H1 (cell line): ENCODE data around the gene SLC38A10. TPM values are rescaled to one million over a fixed set of nuclear protein-coding genes. Genes with fewer than 3 reads are reported as not detected.

Experiments
- CTCF ChIA-PET: fragments of 300-600 bp; sonication (Branson Sonifier 250); formaldehyde crosslinking; loops from one replicate; lab custom pipeline; 2021; ENCODE audit not compliant: partially characterized antibody; lab: Charles Lee
- POLR2A ChIA-PET: fragments of 300-600 bp; sonication (Branson Sonifier 250); formaldehyde crosslinking; loops from one replicate; lab custom pipeline; 2021; ENCODE audit warnings: inconsistent platforms; ENCODE audit not compliant: partially characterized antibody; lab: Charles Lee
- DNase-seq, 2 experiments: peaks; one replicate each; pipeline versions ENCODE4 v3.0.0 to v3.0.0-alpha.2; 2010 to 2022; ENCODE audit warnings: low spot score in 2 of 2, low read depth in 1 of 2, mixed read lengths in 1 of 2
- FAIRE-seq: peaks from 2 replicates; lab custom pipeline; 2011; peaks lifted over from hg19 to GRCh38; lab: Jason Lieb, UNC
- H2AFZ ChIP-seq: 2 replicates; pipeline ENCODE4 v1.8.1; 2012; ENCODE audit warnings: low read length, inconsistent platforms
- H2AK5ac ChIP-seq: 2 replicates; pipeline ENCODE4 v1.6.1; 2013; ENCODE audit warnings: low read depth, low read length
- H2BK120ac ChIP-seq: replicated peaks from 2 replicates; pipeline ENCODE3; 2013; ENCODE audit warnings: low read depth, low read length, inconsistent platforms
- H2BK12ac ChIP-seq: 2 replicates; pipeline ENCODE4 v1.6.1; 2013; ENCODE audit warnings: low read depth, low read length
- H2BK15ac ChIP-seq: 2 replicates; pipeline ENCODE4 v1.6.1; 2013; ENCODE audit warnings: low read length
- H2BK20ac ChIP-seq: 2 replicates; pipeline ENCODE4 v1.6.1; 2013; ENCODE audit warnings: low read length
- H2BK5ac ChIP-seq: 2 replicates; pipeline ENCODE4 v1.6.1; 2013; ENCODE audit warnings: low read depth, low read length
- H3K14ac ChIP-seq: 2 replicates; pipeline ENCODE4 v1.6.1; 2013; ENCODE audit warnings: inconsistent platforms; ENCODE audit not compliant: insufficient read length
- H3K18ac ChIP-seq: 2 replicates; pipeline ENCODE4 v1.6.1; 2013; ENCODE audit warnings: low read length; ENCODE audit errors: extremely low read depth
- H3K23ac ChIP-seq: 2 replicates; pipeline ENCODE4 v1.6.1; 2013; ENCODE audit warnings: inconsistent platforms; ENCODE audit not compliant: insufficient read length
- H3K23me2 ChIP-seq: 2 replicates; pipeline ENCODE4 v1.6.1; 2013; ENCODE audit warnings: low read depth, low read length
- H3K27ac ChIP-seq: 2 replicates; pipeline ENCODE4 v1.6.1; 2011; ENCODE audit warnings: low read depth, low read length, inconsistent platforms
- H3K27me3 ChIP-seq, 4 experiments: replicated peaks in 1 of 4; 1 replicate in 1 of 4; 2 replicates in 3 of 4; pipeline versions ENCODE4 v1.6.1 to v1.8.1; 2011 to 2013; ENCODE audit warnings: low read length in 3 of 4, mild to moderate bottlenecking in 3 of 4, inconsistent platforms in 2 of 4, mixed read lengths in 2 of 4, moderate library complexity in 1 of 4; ENCODE audit not compliant: control insufficient read depth in 3 of 4, insufficient read depth in 3 of 4; ENCODE audit errors: extremely low read depth in 1 of 4
- H3K36me3 ChIP-seq, 4 experiments: 2 replicates each; pipeline versions ENCODE4 v1.6.1 to v1.8.1; 2011 to 2013; ENCODE audit warnings: mild to moderate bottlenecking in 4 of 4, low read length in 3 of 4, moderate library complexity in 2 of 4, control low read depth in 1 of 4, inconsistent platforms in 1 of 4; ENCODE audit not compliant: insufficient read depth in 4 of 4, control insufficient read depth in 2 of 4
- H3K4ac ChIP-seq: replicated peaks from 2 replicates; pipeline ENCODE3; 2013; ENCODE audit warnings: low read length, low read depth, mixed read lengths, inconsistent platforms; ENCODE audit not compliant: insufficient read length
- H3K4me1 ChIP-seq, 4 experiments: replicated peaks in 1 of 4; 1 replicate in 1 of 4; 2 replicates in 3 of 4; pipeline versions ENCODE4 v1.6.1 to v1.8.1; 2011 to 2013; ENCODE audit warnings: low read length in 3 of 4, inconsistent platforms in 2 of 4, mixed read lengths in 1 of 4; ENCODE audit not compliant: insufficient read depth in 4 of 4, control insufficient read depth in 3 of 4
- H3K4me2 ChIP-seq, 2 experiments: 2 replicates each; pipeline versions ENCODE4 v1.6.1 to v1.8.1; 2011 to 2013; ENCODE audit warnings: low read depth in 2 of 2, low read length in 2 of 2, control low read depth in 1 of 2, inconsistent platforms in 1 of 2, mild to moderate bottlenecking in 1 of 2; ENCODE audit not compliant: insufficient read depth in 1 of 2
- H3K4me3 ChIP-seq, 4 experiments: fragments of 200-600, 300-600 bp in 1 of 4; sonication (generic), shearing (Covaris generic), sonication (Bioruptor Twin) in 1 of 4; 2 replicates each; pipeline versions ENCODE4 v1.5.1 to v1.8.1; 2011 to 2016; ENCODE audit warnings: low read length in 4 of 4, low read depth in 3 of 4, control low read depth in 2 of 4, inconsistent platforms in 2 of 4, mild to moderate bottlenecking in 2 of 4, mixed read lengths in 1 of 4, moderate library complexity in 1 of 4; ENCODE audit not compliant: insufficient read depth in 2 of 4; ENCODE audit errors: extremely low read depth in 1 of 4
- H3K56ac ChIP-seq: replicated peaks from 2 replicates; pipeline ENCODE3; 2013; ENCODE audit warnings: low read depth, mild to moderate bottlenecking, mixed read lengths, low read length, inconsistent platforms; ENCODE audit not compliant: insufficient read length
- H3K79me1 ChIP-seq: 2 replicates; pipeline ENCODE4 v1.6.1; 2013; ENCODE audit warnings: low read depth, low read length, control low read depth
- H3K79me2 ChIP-seq, 2 experiments: 2 replicates each; pipeline versions ENCODE4 v1.6.1 to v1.8.1; 2012 to 2013; ENCODE audit warnings: low read length in 2 of 2, mild to moderate bottlenecking in 2 of 2, inconsistent platforms in 1 of 2; ENCODE audit not compliant: insufficient read depth in 2 of 2, control insufficient read depth in 1 of 2
- H3K9ac ChIP-seq, 4 experiments: replicated peaks in 1 of 4; 1 replicate in 1 of 4; 2 replicates in 3 of 4; pipeline versions ENCODE4 v1.6.1 to v1.8.1; 2011 to 2013; ENCODE audit warnings: low read depth in 3 of 4, low read length in 3 of 4, control low read depth in 2 of 4, mild to moderate bottlenecking in 2 of 4, moderate library complexity in 2 of 4, inconsistent platforms in 1 of 4; ENCODE audit errors: extremely low read depth in 1 of 4
- H3K9me3 ChIP-seq, 2 experiments: 2 replicates each; pipeline versions ENCODE4 v1.6.1 to v1.8.1; 2012 to 2013; ENCODE audit warnings: mild to moderate bottlenecking in 2 of 2, moderate library complexity in 2 of 2, control low read depth in 1 of 2, inconsistent platforms in 1 of 2, low read depth in 1 of 2, low read length in 1 of 2, mixed read lengths in 1 of 2; ENCODE audit not compliant: insufficient read depth in 2 of 2
- H4K20me1 ChIP-seq, 2 experiments: replicated peaks in 1 of 2; 2 replicates each; pipeline versions ENCODE3 to v1.8.1; 2011 to 2013; ENCODE audit warnings: inconsistent platforms in 2 of 2, low read length in 2 of 2, mild to moderate bottlenecking in 1 of 2; ENCODE audit not compliant: insufficient read depth in 2 of 2, control insufficient read depth in 1 of 2
- H4K5ac ChIP-seq: 2 replicates; pipeline ENCODE4 v1.6.1; 2013; ENCODE audit warnings: low read length, low read depth, mixed read lengths, inconsistent platforms; ENCODE audit not compliant: insufficient read length
- H4K8ac ChIP-seq: 2 replicates; pipeline ENCODE4 v1.8.0; 2013; ENCODE audit warnings: mild to moderate bottlenecking, moderate library complexity, low read length, inconsistent platforms; ENCODE audit not compliant: insufficient read depth; ENCODE audit errors: extremely low read depth
- H4K91ac ChIP-seq: replicated peaks from 2 replicates; pipeline ENCODE3; 2013; ENCODE audit warnings: low read length, mixed read lengths, inconsistent platforms; ENCODE audit not compliant: insufficient read length
- CEBPB ChIP-seq: IDR thresholded peaks from 2 replicates; pipeline ENCODE4 v1.6.1; 2012; ENCODE audit warnings: low read depth, low read length
- CHD2 ChIP-seq: IDR thresholded peaks from 2 replicates; pipeline ENCODE4 v1.6.1; 2012; ENCODE audit warnings: low read length, improper control_type of control experiment
- CREB1 ChIP-seq: IDR thresholded peaks from 2 replicates; pipeline ENCODE4 v1.6.1; 2012; ENCODE audit warnings: inconsistent platforms
- EP300 ChIP-seq, 2 experiments: IDR thresholded peaks; 1 replicate in 1 of 2; 2 replicates in 1 of 2; pipeline ENCODE4 v1.6.1; 2011 to 2012; ENCODE audit warnings: low read depth in 2 of 2, low read length in 2 of 2, mild to moderate bottlenecking in 2 of 2, borderline replicate concordance in 1 of 2, inconsistent platforms in 1 of 2, moderate library complexity in 1 of 2
- JUND ChIP-seq: IDR thresholded peaks from 2 replicates; pipeline ENCODE4 v1.6.1; 2011; ENCODE audit warnings: mild to moderate bottlenecking, improper control_type of control experiment, low read length
- POU5F1 ChIP-seq: IDR thresholded peaks from 2 replicates; pipeline ENCODE4 v1.6.1; 2011; ENCODE audit warnings: low read depth, mild to moderate bottlenecking, low read length, moderate library complexity
- WGBS, 2 experiments: shearing (Covaris generic) in 1 of 2; methylation state at CpG; one replicate each; pipeline versions ENCODE4 v1.1.6 to v1.1.7; 2013 to 2015; ENCODE audit warnings: low lambda C conversion rate in 2 of 2, mixed read lengths in 2 of 2, inconsistent platforms in 1 of 2, low coverage in 1 of 2, missing lambda C conversion rate in 1 of 2; ENCODE audit not compliant: insufficient replicate concordance in 2 of 2, insufficient coverage in 1 of 2, insufficient read length in 1 of 2; ENCODE audit errors: extremely low coverage in 1 of 2, missing lambda C conversion rate in 1 of 2; 5-methylcytosine and 5-hydroxymethylcytosine counted together
- polyA plus RNA-seq, 7 experiments: library from polyadenylated mRNA; depleted of rRNA in 3 of 7; stranded (reverse) in 5 of 7; unstranded in 2 of 7; fragments of >200 nt in 5 of 7; fragments of 200-250 nt in 2 of 7; gene quantifications; 1 replicate in 5 of 7; 2 replicates in 1 of 7; 4 replicates in 1 of 7; pipeline versions ENCODE4 v1.2.1 to v1.2.3, GENCODE V29; 2011 to 2013; ENCODE audit warnings: missing spikeins in 2 of 7, mixed read lengths in 2 of 7
- total RNA-seq: library from RNA; stranded (reverse); fragmentation: NEBNext Ultra II Directional; extraction: Animal tissue kit (Norgen Biotek cat#: 25700); gene quantifications from 2 replicates; pipeline ENCODE4 v1.2.1, GENCODE V29; 2021
- TF ChIP-seq, protein P1 (sequence below): IDR thresholded peaks from 2 replicates; pipeline ENCODE4 v1.6.1; 2012; ENCODE audit warnings: inconsistent platforms

SLC38A10 gene
- total and polyA plus RNA-seq, 2 of the 8 experiments (the other 6 are each of a cell fraction or from before 2014, with no cell fraction given): 26.4 to 41.0 TPM

DNA sequence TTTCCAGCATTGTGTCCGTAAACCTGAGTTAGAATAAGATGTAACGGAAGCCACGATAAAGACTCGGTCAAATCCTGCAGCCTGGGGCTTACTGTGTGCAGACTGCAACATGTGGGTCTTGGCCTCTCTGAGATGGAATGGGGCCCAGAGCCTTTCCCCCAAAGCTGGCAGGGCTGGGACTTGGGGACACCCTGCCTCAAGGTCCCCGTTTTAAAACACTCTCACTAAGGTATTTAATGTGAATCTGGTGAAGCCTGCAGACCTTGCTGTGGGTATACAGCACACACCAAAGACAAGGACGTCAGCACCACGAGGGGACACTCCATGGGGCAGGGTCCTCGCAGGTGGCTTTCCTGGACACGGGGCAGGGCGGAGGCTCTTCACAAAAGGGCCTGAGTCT, 53.9 kb downstream of the SLC38A10 start:
- CTCF ChIA-PET: interaction anchor here (1.0 to 1.2 kb wide), 2 partner anchors 98 to 253 kb away, joined by 3 read pairs; no protein-coding TSS in a partner anchor

More for the DNA sequence above, 53.9 kb downstream of the SLC38A10 start:
- Histone ChIP-seq H4K8ac (no peak overlapping the region), H2BK20ac (no peak overlapping the region), H3K18ac (no peak overlapping the region), H3K23me2 (peaks cover 8% of the 10 kb centered on the region; the same call in 1 of the 2 replicates), H3K79me1 (peaks cover 9% of the 10 kb centered on the region), H3K4me1 (peaks cover 0 to 12% (median 9%) of the 10 kb centered on the region in 4 experiments; a peak in 5 of 7 replicates), H4K91ac (no peak overlapping the region), H3K4me2 (no peak overlapping the region; a peak in 1 of 4 replicates), H3K14ac (no peak overlapping the region), H3K9me3 (no peaks in the 10 kb centered on the region), H3K79me2 (peaks cover 0 to 23% of the 10 kb centered on the region in 2 experiments; a peak in 2 of 4 replicates), H3K9ac (no peak overlapping the region), H3K36me3 (no peaks in the 10 kb centered on the region; a peak in 1 of 8 replicates), H3K56ac (no peak overlapping the region), H2BK5ac (no peak overlapping the region), H2AK5ac (no peak overlapping the region), H3K4ac (no peak overlapping the region), H3K23ac (no peak overlapping the region), H4K20me1 (peaks cover 14 to 22% of the 10 kb centered on the region in 2 experiments), H2AFZ (no peak overlapping the region), H3K27ac (no peak overlapping the region), H3K4me3 (no peak overlapping the region)
- FAIRE-seq (no peak), DNase-seq (no peak)
- POLR2A ChIA-PET: interaction anchor here (0.8 kb wide), 1 partner anchor 9 kb away, joined by 5 read pairs; no protein-coding TSS in a partner anchor
- 89% methylated on average over 9 of the region's 10 CpGs; no CpG with 5 or more reads in 1 of the 2 experiments for WGBS, 2 experiments
- no peak for TF ChIP-seq CREB1
- TF ChIP-seq JUND: no peak
- no peak for TF ChIP-seq POU5F1
- no peak for TF ChIP-seq CEBPB
- TF ChIP-seq, protein P1, sequence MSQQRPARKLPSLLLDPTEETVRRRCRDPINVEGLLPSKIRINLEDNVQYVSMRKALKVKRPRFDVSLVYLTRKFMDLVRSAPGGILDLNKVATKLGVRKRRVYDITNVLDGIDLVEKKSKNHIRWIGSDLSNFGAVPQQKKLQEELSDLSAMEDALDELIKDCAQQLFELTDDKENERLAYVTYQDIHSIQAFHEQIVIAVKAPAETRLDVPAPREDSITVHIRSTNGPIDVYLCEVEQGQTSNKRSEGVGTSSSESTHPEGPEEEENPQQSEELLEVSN: no peak
- TF ChIP-seq EP300 (IDR thresholded peaks at IDR 0.05; ENCODE audit: borderline replicate concordance in 1 of 2, low read depth in 2 of 2, low read length in 2 of 2): no peak
- no peak for TF ChIP-seq CHD2
- TF ChIP-seq, all 59 proteins: peak for 0
- Histone ChIP-seq H2BK15ac (no peak overlapping the region), H2BK120ac (no peak overlapping the region), H2BK12ac (no peak overlapping the region), H4K5ac (no peak overlapping the region), H3K27me3 (no peaks in the 10 kb centered on the region)
